Mesodermal cell (in vitro differentiated cells): Measurements from ENCODE around the gene MAML3.

ENCODE experiments used
- H3K27ac ChIP-seq: 2 replicates; pipeline ENCODE4 v1.7.0; 2013; ENCODE audit warnings: mild to moderate bottlenecking, low read depth, low read length, moderate library complexity; ENCODE audit not compliant: severe bottlenecking
- H3K36me3 ChIP-seq: 2 replicates; pipeline ENCODE4 v1.7.1; 2013; ENCODE audit warnings: mild to moderate bottlenecking, low read length, moderate library complexity; ENCODE audit not compliant: control insufficient read depth, insufficient read depth
- H3K4me1 ChIP-seq: one replicate; pipeline ENCODE4 v1.7.1; 2013; ENCODE audit warnings: mild to moderate bottlenecking, low read length; ENCODE audit not compliant: insufficient read depth, control insufficient read depth, poor library complexity, severe bottlenecking
- H3K4me3 ChIP-seq: 2 replicates; pipeline ENCODE4 v1.7.0; 2013; ENCODE audit warnings: low read length, control low read depth, mild to moderate bottlenecking; ENCODE audit not compliant: insufficient read depth, poor library complexity, severe bottlenecking; ENCODE audit errors: extremely low read depth
- H3K9me3 ChIP-seq: 2 replicates; pipeline ENCODE4 v1.7.1; 2013; ENCODE audit warnings: mild to moderate bottlenecking, low read length, moderate library complexity; ENCODE audit not compliant: control insufficient read depth
- WGBS, 2 experiments: methylation state at CpG; one replicate each; pipeline ENCODE4 v1.1.5; 2013; ENCODE audit warnings: missing lambda C conversion rate in 2 of 2; ENCODE audit not compliant: insufficient coverage in 2 of 2; 5-methylcytosine and 5-hydroxymethylcytosine counted together

Gene MAML3

GRCh38 chr4:139786494-139787354, 367.3 kb downstream of the MAML3 start:
- Histone ChIP-seq H3K4me1 (peaks cover 32% of the 10 kb centered on the region), H3K9me3 (no peaks in the 10 kb centered on the region), H3K27ac (peak overlapping the region; percentile 41), H3K36me3 (no peaks in the 10 kb centered on the region), H3K4me3 (no peak overlapping the region)
- 89 to 100% methylated on average over 2 to 7 of the region's 12 CpGs for WGBS, 2 experiments

- Histone ChIP-seq H3K27ac (peak overlapping the region; percentile 91), H3K4me3 (no peak overlapping the region), H3K4me1 (peaks cover 32% of the 10 kb centered on the region), H3K36me3 (no peaks in the 10 kb centered on the region), H3K9me3 (no peaks in the 10 kb centered on the region)
- 100% methylated on average over 3 of the region's 4 CpGs; no CpG with 5 or more reads in 1 of the 2 experiments for WGBS, 2 experiments
These were observed 368.6 kb downstream of the MAML3 start for GRCh38 chr4:139785356-139785755.

GRCh38 chr4:139783741-139784484, 370.1 kb downstream of the MAML3 start:
- peak overlapping the region; percentile 91 for H3K27ac ChIP-seq

GRCh38 chr4:139782926-139783522, 371.0 kb downstream of the MAML3 start:
- Histone ChIP-seq H3K27ac (peak overlapping the region; percentile 91), H3K4me1 (peaks cover 31% of the 10 kb centered on the region), H3K36me3 (no peaks in the 10 kb centered on the region), H3K4me3 (no peak overlapping the region), H3K9me3 (no peaks in the 10 kb centered on the region)
- WGBS, 2 experiments = 86 to 88% methylated on average over 6 to 7 of the region's 7 CpGs

More at GRCh38 chr4:139783741-139784484, 370.1 kb downstream of the MAML3 start:
- no peaks in the 10 kb centered on the region for H3K9me3 ChIP-seq
- no peak overlapping the region for H3K4me3 ChIP-seq
- H3K4me1 ChIP-seq = peaks cover 35% of the 10 kb centered on the region
- no peaks in the 10 kb centered on the region for H3K36me3 ChIP-seq
- 75 to 79% methylated on average over 16 of the region's 20 CpGs for WGBS, 2 experiments

GRCh38 chr4:139781066-139781465, 372.9 kb downstream of the MAML3 start:
- Histone ChIP-seq H3K4me3 (no peak overlapping the region), H3K9me3 (no peaks in the 10 kb centered on the region), H3K36me3 (no peaks in the 10 kb centered on the region), H3K4me1 (peaks cover 48% of the 10 kb centered on the region), H3K27ac (no peak overlapping the region)
- WGBS, 2 experiments = 100% methylated on average over 1 of the region's 3 CpGs; no CpG with 5 or more reads in 1 of the 2 experiments

- Histone ChIP-seq H3K9me3 (no peaks in the 10 kb centered on the region), H3K36me3 (no peaks in the 10 kb centered on the region), H3K27ac (no peak overlapping the region), H3K4me3 (no peak overlapping the region), H3K4me1 (peaks cover 53% of the 10 kb centered on the region)
- 88 to 94% methylated on average over 5 to 7 of the region's 9 CpGs for WGBS, 2 experiments
These were observed 374.3 kb downstream of the MAML3 start for GRCh38 chr4:139779691-139780090.

GRCh38 chr4:139777757-139778156, 376.2 kb downstream of the MAML3 start:
- H3K36me3 ChIP-seq = no peaks in the 10 kb centered on the region
- WGBS, 2 experiments = 97 to 98% methylated on average over 3 of the region's 3 CpGs
- H3K4me3 ChIP-seq = no peak overlapping the region
- no peaks in the 10 kb centered on the region for H3K9me3 ChIP-seq
- H3K27ac ChIP-seq = no peak overlapping the region
- peaks cover 36% of the 10 kb centered on the region for H3K4me1 ChIP-seq

GRCh38 chr4:139776235-139776634, 377.7 kb downstream of the MAML3 start:
- WGBS, 2 experiments = 34 to 63% methylated on average over 2 to 4 of the region's 4 CpGs
- Histone ChIP-seq H3K4me1 (peaks cover 32% of the 10 kb centered on the region), H3K4me3 (no peak overlapping the region), H3K9me3 (no peaks in the 10 kb centered on the region), H3K27ac (peak overlapping the region; percentile 87), H3K36me3 (no peaks in the 10 kb centered on the region)

GRCh38 chr4:139774759-139775487, 379.1 kb downstream of the MAML3 start:
- H3K4me3 ChIP-seq = no peak overlapping the region
- H3K36me3 ChIP-seq = no peaks in the 10 kb centered on the region
- no peaks in the 10 kb centered on the region for H3K9me3 ChIP-seq
- 80 to 89% methylated on average over 2 to 3 of the region's 6 CpGs for whole genome bisulfite sequencing, 2 experiments
- peaks cover 32% of the 10 kb centered on the region for H3K4me1 ChIP-seq
- no peak overlapping the region for H3K27ac ChIP-seq
